HTERT RPE-1 (cell line): ENCODE data around the gene KIF2C.
"Not testable (repeated sequence)": the region's sequence is repeated elsewhere in the genome, so short reads cannot be mapped to it uniquely, and the experiment has no call there.

Source experiments
- in situ Hi-C: fragments of 300-500 bp; cut with MboI; formaldehyde crosslinking; loops from 4 replicates; pipeline ENCODE4 v1.14.3; 2020; ENCODE audit warnings: low sequenced_read_pairs

Gene KIF2C

DNA sequence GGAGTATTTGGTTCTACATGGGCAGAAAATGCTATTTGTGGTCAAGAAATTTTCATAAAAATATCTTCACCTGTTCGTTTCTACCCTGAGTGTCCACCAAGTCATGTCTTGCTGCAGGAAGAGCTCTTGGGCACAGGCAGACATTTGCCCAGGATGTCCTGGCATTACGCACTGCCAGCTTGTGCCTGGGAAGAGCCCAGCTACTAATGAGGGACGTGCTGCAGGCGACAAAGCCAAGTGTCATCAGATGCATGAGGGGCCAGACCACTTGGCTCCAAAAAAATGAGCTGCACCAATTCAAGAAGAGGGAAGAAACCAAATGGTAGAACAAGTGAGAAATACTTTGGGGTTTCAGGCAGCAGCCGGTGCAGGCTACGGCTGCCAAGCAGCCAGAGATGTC is 21.5 kb upstream of the KIF2C start:
- in situ Hi-C loops: no loop called here

DNA sequence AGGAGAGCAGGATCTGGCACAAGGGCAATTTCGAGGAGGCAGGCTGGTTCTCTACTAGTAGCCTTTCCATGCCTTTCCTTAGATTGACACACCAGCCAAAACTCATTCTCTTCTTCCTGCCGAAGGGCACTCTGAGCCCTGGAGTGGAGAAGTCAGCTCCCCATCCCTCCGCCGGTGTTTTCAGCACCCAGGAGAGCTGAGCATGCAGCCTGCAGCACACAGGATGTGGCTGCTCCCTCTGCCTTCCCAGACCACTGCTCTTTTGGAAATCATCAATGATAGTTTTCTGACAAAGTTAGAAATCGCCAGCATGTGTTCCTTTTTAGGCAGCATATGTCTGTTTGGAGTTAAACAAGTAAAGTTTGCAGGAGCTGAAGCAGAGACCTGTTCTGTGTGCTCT is 20.3 kb upstream of the KIF2C start:
- in situ Hi-C loops: no loop called here

DNA sequence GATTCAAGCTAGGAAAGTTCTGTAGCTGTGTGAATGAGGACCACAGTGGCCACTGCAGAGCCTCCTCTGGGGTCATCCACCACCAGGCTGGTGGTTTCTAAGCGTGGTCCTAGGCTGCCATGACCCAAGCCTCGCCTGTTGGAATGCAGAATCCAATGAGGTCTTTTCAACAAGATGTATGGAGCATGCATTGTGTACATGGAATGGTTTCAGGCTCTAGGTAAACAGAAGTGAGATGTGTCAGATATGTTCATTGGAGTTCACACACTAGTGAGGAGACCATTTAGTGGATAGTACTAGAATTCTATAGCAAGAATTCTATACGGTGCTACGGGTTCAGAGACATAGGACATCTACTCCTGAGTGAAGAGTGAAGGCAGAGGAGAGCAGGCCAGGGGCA is 19.4 kb upstream of the KIF2C start:
- in situ Hi-C loops: no loop called here

DNA sequence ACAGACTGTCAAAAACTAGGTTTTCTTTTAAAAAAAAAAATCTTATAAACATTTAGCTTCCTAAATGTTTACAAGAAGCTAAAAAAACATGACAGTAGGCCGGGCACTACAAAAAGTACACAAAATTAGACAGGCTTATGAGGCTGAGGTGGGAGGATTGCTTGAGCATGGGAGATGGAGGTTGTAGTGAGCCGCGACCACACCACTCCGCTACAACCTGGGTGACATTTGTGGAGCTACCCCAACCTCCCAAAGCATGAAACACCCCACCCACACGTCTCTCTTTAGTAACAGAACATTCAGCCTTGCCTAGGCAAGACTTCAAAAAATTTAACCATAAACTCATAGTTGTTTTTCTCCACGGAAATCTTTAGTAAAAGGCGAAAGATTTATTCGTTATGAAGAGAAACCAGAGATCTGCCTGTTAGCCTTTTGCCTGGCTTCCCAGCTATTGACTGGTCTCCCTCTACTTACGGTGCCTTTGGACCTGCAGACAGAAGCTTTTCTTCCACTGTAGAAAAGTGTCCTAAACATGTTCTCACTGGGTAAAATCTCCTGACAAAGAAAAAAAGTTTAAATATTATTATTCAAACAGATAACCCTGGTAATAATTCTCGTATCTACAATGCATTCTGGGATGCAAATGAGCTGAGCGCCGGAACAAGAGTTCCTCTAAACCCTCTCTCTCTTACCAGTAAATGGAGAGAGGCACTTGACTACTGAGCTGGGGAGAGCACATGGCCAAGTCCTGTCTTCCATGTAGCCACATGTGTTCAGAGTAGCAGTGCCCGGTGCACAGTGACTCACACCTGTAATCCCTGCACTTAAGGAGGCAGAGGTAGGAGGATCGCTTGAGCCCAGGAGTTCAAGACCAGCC is 17.9 kb upstream of the KIF2C start:
- in situ Hi-C loops: no loop called here

DNA sequence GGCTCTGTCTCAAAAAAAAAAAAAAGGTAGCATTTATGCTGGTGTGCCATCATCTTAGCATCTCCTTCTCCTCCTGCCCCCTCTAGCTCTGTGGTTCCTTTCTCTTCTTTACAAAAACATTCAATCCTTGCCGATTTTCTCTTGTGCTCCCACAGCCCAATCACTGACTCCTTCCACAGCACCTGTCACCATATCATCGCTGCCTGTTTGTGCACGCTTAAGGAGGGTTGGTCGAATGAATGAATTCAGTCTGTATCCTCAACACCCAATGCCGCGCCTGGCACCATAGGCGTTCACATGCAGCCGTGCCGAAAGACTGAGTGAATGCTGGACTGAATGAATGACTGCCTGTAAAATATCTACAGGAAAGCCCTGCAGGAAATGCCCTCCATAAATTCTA is 16.6 kb upstream of the KIF2C start:
- in situ Hi-C loops: no loop called here

DNA sequence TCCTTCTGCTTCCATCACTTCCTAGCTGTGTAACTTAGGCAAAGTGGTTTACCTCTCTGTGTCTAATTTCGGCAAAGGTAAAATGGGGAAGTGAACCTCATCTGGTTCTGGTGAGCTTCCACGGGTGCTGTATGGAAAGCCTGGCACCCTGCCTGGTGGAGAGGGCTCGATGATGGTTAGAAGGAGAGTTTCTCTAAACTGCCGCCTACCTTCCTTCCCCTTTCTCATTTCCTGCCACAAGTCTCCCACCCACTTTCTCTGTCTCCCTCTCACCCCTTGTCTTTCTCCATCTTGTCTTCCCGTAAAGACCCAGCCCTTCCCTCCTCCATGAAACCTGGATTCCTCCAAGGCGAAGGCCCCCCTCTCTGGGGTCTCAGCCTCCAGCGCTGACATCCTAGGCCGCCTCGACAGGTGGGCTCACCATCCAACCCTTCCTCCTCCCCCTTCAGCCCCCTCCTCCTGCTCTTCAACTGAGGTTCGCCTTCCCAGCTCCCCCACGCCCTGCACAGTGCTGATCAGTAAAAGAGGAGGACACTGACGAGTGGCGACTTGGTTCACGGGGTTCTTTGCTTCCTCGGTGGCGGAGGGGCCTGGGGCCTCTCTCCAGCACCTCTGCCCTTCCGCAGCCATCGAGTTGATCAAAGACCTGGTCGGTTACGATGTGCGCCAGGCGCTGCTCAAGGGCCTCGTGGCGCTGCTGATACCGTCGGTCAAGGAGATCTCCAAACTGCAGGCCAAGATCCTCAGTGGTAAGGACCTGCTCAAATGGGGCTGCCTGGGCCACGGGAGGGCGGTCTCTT is 15.9 kb upstream of the KIF2C start:
- in situ Hi-C loops: no loop called here

DNA sequence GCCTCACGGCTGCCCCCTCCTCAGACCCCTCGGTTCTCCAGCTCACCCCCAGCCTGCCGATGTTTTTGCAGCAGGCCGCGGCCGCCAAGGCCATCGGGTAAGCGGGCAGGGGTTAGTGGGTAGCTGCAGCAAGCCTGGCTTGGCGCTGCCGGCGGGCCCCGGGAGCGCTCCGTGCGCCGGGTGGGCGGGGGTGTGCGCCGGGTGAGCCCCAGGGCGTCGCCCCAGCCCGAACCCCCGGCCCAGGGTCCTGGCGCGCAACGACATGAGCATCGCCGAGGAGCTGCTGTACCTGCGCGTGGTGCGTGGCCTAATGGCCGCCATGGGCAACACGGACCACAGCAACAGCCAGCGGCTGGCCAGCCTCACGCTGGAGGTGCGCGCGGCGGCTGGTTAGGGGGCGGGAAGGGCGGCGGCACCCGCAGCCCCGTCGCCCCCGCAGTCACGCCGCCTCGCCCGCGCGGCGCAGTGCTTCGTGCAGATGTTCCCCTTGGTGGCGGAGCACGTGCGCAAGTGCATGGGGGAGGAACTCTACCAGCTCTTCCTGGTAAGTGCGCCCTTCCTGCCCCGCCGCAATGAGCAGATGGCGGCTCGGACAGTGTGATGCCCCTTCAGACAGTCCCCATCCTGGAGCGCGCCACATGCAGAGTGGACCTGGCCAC is 15.2 kb upstream of the KIF2C start:
- in situ Hi-C loops: no loop called here

DNA sequence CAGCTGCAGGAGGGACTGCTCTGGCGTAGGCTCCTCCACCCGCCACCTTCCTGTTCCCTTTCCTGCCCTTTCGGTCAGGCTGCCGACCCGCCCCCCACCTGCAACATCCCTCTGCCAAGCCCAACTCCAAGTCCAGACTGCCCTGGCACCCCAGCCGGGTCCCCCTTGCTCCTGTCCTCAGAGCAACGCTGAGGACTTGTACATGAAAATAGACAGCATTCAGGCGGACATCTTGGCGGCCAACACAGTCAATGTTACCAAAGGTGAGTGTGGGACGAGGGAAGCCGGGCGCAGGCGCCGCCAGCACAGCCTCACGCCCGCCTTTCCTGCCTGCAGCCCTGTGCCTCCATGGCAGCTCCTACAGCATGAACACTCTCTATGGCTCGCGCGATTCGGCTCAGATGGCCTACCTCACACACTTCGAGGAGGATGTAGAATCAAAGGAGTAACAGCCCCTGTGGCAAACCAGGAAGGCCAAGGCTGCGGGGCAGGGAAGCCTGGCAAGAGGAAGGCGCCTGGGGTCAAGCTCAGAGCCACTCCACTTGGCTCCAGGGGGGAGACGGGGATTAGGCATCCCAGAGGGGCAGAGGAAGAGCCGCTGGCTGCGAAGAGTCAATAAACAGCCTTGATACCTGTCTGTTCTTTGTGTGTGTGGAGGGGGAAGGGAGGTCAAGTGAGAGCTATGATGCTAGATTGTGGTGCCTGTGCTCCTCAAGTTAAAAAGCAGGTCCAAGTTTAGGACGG is 14.5 kb upstream of the KIF2C start:
- in situ Hi-C loops: no loop called here

DNA sequence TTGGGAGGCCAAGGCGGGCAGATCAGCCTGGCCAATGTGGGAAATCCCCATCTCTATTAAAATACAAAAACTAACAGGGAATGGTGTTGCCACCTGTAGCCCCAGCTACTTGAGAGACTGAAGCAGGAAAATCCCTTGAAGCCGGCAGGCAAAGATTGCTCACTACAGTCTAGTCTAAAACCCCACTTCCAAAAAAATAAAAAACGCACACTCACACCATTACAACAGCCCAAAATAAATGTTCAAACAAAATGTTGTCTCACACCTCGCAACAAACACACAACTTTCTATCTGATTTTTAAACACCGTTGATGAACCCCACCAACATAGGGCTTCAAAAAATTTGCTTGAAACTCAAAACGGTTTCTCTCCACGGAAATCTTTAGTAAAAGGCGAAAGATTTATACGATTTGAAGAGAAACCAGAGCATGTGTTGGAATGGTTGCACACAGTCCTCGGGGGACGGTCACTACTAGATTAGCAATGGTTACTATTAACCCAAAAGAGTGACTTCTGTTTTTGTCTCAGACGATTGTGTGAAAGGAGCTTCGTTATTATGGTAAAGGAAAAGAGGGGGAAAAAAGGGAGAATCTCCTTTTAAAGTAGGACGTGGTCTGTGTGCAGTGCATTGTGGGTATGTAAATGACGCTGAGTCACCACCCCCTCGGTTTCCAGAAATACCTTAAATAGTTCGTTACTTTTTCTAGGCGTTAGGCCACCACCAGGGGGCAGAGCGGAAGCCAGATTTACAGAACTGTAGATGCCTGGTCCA is 8.7 kb upstream of the KIF2C start, which contains the start of gene RNU5D-1:
Gene RNU5D-1 (minus strand): TSS at position 430 of the 772 bp plus-strand sequence.
- in situ Hi-C loops: no loop called here

DNA sequence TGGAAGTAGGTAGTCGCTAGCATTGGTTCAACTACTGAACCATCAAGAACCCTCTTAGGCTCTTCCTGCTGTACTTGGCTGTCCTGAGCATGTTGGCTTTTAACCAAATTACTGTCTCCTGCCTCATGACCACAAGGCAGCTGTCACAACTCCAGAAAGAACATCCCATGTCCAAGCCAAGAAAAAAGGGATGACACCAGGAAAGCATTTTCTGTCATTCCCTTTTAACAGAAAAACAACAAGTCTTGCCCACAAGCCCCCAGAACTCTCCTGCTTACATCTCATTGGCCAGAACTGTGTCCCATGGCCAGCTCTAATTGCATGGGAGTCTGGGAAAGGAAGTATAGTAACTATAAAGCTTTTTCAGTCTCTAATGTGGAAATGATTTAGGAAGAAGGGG is 6.3 kb upstream of the KIF2C start:
- in situ Hi-C loops: no loop called here

DNA sequence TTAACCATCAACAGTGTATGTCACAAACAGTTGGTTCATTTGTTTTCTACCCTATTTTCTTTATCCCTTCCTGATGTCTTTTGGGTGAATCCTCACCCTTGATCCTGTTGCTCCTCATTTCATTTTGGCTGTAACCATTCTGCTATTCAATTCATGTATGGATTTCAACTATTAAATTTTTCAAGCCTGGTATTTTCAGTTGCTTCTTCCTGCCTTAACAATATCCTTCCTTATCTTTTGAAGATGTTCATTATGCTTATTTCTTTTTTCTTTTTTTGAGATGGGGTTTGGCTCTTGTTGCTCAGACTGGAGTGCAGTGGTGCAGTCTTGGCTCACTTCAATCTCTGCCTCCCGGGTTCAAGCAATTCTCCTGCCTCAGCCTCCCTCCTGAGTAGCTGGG is 5.9 kb upstream of the KIF2C start:
- in situ Hi-C loops: no loop called here

DNA sequence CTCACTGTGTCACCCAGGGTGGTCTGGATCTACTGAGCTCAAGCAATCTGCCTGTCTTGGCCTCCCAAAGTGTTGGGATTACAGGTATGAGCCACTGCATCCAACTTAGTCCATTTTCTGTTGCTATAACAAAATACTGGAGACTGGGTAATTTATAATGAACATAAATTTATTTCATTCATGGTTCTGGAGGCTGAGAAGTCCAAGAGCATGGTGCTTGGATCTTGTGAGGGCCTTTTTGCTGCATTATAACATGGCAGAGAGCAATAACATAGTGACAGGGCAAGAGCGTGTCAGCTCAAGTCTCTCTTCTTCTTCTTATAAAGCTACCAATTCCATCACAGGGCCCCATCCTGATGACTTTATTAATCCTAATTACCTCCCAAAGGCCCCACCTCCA is 3.6 kb upstream of the KIF2C start:
- in situ Hi-C loops: no loop called here

DNA sequence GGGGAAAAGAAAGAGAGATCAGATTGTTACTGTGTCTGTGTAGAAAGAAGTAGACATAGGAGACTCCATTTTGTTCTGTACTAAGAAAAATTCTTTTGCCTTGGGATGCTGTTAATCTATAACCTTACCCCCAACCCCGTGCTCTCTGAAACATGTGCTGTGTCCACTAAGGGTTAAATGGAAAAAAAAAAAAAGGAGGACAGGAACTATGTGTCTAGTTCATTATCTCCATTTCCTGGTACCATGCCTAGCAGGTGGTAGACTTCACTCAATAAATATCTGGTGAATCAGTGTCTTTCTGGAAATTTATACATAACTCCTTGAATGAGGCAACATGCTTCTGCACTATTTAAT is 707 bp upstream of the KIF2C start:
- in situ Hi-C loops: not testable (repeated sequence)

DNA sequence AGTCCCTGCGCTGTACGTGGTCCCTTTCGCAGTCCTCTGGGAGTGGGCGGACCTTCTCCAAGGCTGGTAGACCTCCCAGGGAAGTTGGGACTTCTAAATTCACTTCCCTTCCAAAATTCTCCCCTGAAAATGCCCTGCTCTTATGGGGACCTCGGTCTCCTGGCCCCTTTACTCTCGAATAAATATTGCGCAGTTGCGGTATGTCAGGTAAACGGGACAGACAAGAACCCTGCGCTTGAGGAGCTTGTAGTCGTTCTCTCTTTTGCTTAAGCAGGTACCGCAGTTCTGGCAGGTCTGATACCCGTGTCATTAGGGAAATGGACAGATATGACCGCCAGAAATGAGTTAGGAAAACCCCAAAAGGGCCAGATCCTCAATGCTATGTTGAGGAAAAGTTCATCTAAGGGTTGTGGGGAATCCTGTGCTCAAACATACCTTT is 561 bp downstream of the KIF2C start:
- in situ Hi-C loops: no loop called here

DNA sequence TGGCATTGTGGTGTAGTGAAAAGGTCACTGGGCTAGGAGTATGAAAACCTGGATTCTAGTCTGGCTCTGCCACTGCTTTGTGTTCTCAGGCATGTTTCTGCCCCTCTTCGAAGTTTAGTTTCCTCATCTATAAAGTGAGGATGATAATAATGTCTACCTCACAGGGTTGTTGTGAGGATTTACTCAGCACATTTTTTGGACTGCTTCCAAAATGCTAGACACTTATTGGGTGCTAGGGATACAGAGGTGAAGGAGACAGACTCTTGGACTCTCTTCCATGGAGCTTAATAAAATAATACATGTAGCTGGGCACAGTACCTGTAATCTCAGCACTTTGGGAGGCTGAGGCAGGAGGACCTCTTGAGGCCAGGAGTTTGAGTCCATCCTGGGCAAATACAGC is 3.6 kb downstream of the KIF2C start:
- in situ Hi-C loops: no loop called here

DNA sequence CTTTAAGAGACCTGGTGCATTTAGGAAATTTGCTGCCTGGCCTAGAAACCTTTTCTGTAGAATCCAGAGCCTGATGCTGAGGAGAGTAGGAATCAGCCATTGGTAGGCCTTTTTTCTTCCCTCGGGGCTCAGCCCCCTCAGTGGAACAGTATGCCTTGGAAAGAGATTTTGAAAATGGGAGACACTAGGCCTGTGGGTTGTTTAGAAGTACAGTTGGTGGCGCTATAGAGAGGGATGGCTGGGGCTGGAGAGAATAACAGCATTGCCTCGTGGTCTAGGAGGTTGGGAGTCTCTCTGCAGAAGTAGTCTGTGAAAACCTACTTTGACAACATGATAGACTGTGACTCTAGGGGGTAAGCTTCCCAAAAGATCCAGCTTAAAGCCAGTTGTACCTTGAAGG is 8.2 kb downstream of the KIF2C start:
- in situ Hi-C loops: no loop called here

DNA sequence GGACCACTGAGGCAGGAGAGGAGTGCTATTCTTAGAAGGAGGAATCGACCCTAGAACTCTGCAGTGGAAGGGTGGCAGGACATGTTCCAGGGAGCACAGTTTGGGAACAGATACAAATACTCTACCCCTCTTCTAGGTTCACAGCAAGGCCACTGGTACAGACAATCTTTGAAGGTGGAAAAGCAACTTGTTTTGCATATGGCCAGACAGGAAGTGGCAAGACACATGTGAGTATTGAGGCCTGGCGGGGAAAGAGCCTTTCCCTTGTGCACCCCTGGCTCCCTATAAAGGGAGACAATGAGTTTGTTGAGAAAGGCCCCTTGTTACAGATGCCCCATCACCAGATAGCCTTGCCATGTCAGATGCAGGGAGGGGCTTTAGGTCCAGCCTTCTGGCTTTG is 17.8 kb downstream of the KIF2C start:
- in situ Hi-C loops: no loop called here

DNA sequence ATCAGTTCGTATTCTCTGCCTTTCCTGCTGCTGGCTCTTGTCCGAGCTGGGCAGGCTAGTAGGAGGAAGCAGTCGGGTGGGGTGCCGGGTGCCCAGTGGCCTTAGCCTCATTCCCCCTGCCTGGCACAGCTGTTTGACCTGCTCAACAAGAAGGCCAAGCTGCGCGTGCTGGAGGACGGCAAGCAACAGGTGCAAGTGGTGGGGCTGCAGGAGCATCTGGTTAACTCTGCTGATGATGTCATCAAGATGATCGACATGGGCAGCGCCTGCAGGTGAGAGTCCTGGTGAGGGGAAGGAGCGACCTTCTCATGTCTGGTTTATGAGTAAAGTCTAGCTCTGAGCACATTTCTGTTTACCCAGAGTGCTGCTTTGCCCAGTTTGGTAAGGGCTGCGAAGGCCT is 19.4 kb downstream of the KIF2C start:
- in situ Hi-C loops: no loop called here

DNA sequence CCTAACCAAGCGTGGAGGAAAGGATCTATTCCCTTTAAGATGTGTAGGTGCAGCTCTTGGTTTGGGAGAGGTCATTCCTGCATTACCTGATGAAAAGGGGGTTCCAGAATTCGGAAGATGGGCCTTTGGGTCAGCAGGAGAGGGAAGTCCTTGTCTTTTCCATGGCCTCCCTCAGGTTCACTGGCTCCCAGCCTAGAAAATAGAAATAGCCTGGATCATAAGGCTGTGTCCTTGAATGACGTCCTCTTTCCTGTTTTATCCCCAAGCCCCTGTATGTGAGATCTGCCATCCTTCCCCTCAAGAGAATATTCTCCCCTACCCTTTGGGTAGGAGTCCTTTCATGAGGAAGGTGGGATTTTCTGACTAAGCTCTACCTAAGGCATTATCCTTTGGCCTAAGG is 21.2 kb downstream of the KIF2C start:
- in situ Hi-C loops: no loop called here

DNA sequence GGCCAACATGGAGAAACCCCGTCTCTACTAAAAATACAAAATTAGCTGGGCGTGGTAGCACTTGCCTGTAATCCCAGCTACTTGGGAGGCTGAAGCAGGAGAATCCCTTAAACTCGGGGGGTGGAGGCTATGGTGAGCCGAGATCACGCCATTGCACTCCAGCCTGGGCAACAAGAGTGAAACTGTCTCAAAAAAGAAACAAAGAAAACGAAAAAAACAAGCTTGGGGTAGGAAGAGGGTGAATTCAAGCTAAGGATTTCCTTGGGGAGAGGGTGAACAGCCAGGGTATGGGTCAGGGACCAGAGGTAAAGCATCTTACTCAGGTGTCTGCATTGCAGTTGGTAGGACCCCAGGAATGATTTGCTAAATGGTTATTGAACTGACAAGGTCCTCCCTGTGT is 26.8 kb downstream of the KIF2C start:
- in situ Hi-C loops: not testable (repeated sequence)
